NCI-H2196 (cell line): Measurements from ENCODE around the gene HOXB4.
"Not testable (repeated sequence)": the region's sequence is repeated elsewhere in the genome, so short reads cannot be mapped to it uniquely, and the experiment has no call there.

Experiments used
- DNase-seq: peaks from one replicate; lab custom pipeline; 2025; ENCODE audit not compliant: unreplicated experiment; lab: John Stamatoyannopoulos, UW

The HOXB4 gene

GRCh38 chr17:48535793-48536559 lies 42.2 kb downstream of the HOXB4 start:
- DNase-seq, result not testable (repeated sequence)

- no peak for DNase-seq
These were observed 45.9 kb downstream of the HOXB4 start for GRCh38 chr17:48532261-48532660.

- DNase-seq, result no peak
These were observed 47.3 kb downstream of the HOXB4 start, which contains the start of gene HOXB1 for GRCh38 chr17:48530887-48531272. TSS of gene HOXB1 (minus strand) at chr17:48531011. CDS start at chr17:48530904, 107 bp downstream.

- no peak for DNase-seq
These were observed 47.8 kb downstream of the HOXB4 start for GRCh38 chr17:48530208-48530886.

GRCh38 chr17:48529683-48530009 lies 48.5 kb downstream of the HOXB4 start:
- DNase-seq, result no peak

- no peak for DNase-seq
These were observed 49.0 kb downstream of the HOXB4 start for GRCh38 chr17:48528936-48529682.

- no peak for DNase-seq
These were observed 49.8 kb downstream of the HOXB4 start for GRCh38 chr17:48528153-48528935.

- no peak for DNase-seq
These were observed 50.6 kb downstream of the HOXB4 start for GRCh38 chr17:48527547-48527932.

GRCh38 chr17:48526608-48527546 lies 51.3 kb downstream of the HOXB4 start:
- no peak for DNase-seq
